SK-N-SH (cell line): ENCODE results near the gene ABCB6. TPM values are rescaled to one million over a fixed set of nuclear protein-coding genes. Genes with fewer than 3 reads are reported as not detected.

Experiments used
- CTCF ChIA-PET: fragments of 300-600, 350-600 bp; formaldehyde crosslinking; extraction: SDS; loops from one replicate; lab custom pipeline; 2021; lab: Yijun Ruan, JAX
- POLR2A ChIA-PET: fragments of 350-600 bp; sonication (Branson Sonifier 250); formaldehyde crosslinking; extraction: SDS; loops from one replicate; lab custom pipeline; 2020; ENCODE audit warnings: antibody characterized with exemption, inconsistent platforms; lab: Yijun Ruan, JAX
- DNase-seq: peaks from one replicate; pipeline ENCODE4 v3.0.0; 2012
- H2AFZ ChIP-seq: fragments of 200-600 bp; sonication (generic); 2 replicates; pipeline ENCODE4 v1.8.1; 2016; ENCODE audit warnings: antibody characterized with exemption, mild to moderate bottlenecking, low read depth
- H3F3A ChIP-seq: fragments of 200-600 bp; sonication (generic); replicated peaks from 2 replicates; pipeline ENCODE3; 2016; ENCODE audit warnings: antibody characterized with exemption, mild to moderate bottlenecking; ENCODE audit not compliant: insufficient read depth
- H3K27ac ChIP-seq, 2 experiments: fragments of 200-500 bp in 1 of 2; fragments of 200-600 bp in 1 of 2; sonication (Bioruptor generic) in 1 of 2; sonication (generic), shearing (Covaris generic) in 1 of 2; 2 replicates each; pipeline versions ENCODE4 v1.5.1 to v1.6.1; 2014 to 2016; ENCODE audit warnings: low read depth in 2 of 2, inconsistent platforms in 1 of 2, low read length in 1 of 2, mild to moderate bottlenecking in 1 of 2, mixed read lengths in 1 of 2
- H3K27me3 ChIP-seq: fragments of 200-600 bp; sonication (generic), shearing (Covaris generic); 2 replicates; pipeline ENCODE4 v1.6.1; 2016; ENCODE audit warnings: mixed run types; ENCODE audit not compliant: insufficient read depth
- H3K36me3 ChIP-seq, 2 experiments: fragments of 200-500 bp in 1 of 2; fragments of 200-600 bp in 1 of 2; sonication (Bioruptor generic) in 1 of 2; sonication (generic) in 1 of 2; replicated peaks in 1 of 2; 2 replicates each; pipeline versions ENCODE3 to v1.5.1; 2014 to 2016; ENCODE audit warnings: low read length in 1 of 2, mild to moderate bottlenecking in 1 of 2; ENCODE audit not compliant: insufficient read depth in 2 of 2, control insufficient read depth in 1 of 2
- H3K4me1 ChIP-seq, 2 experiments: fragments of 200-500 bp in 1 of 2; fragments of 200-600 bp in 1 of 2; sonication (Bioruptor generic) in 1 of 2; sonication (generic), shearing (Covaris generic) in 1 of 2; 2 replicates each; pipeline versions ENCODE4 v1.5.1 to v1.6.1; 2014 to 2016; ENCODE audit warnings: low read depth in 1 of 2, low read length in 1 of 2, mixed run types in 1 of 2; ENCODE audit not compliant: insufficient read depth in 2 of 2, control insufficient read depth in 1 of 2
- H3K4me2 ChIP-seq: fragments of 200-600 bp; sonication (generic), shearing (Covaris generic); 2 replicates; pipeline ENCODE4 v1.6.1; 2017; ENCODE audit warnings: mixed run types
- H3K4me3 ChIP-seq, 2 experiments: fragments of 200-500 bp in 1 of 2; fragments of 200-600 bp in 1 of 2; sonication (Bioruptor generic) in 1 of 2; sonication (generic), shearing (Covaris generic) in 1 of 2; 2 replicates each; pipeline versions ENCODE4 v1.5.1 to v1.8.1; 2014 to 2016; ENCODE audit warnings: low read depth in 2 of 2, inconsistent platforms in 1 of 2, low read length in 1 of 2, mild to moderate bottlenecking in 1 of 2, mixed read lengths in 1 of 2, moderate library complexity in 1 of 2
- H3K79me2 ChIP-seq: fragments of 200-600 bp; sonication (generic); 2 replicates; pipeline ENCODE4 v1.8.1; 2017; ENCODE audit warnings: mild to moderate bottlenecking; ENCODE audit not compliant: insufficient read depth
- H3K9ac ChIP-seq: fragments of 200-600 bp; sonication (generic); 2 replicates; pipeline ENCODE4 v1.6.1; 2017; ENCODE audit warnings: mixed run types
- H3K9me2 ChIP-seq: fragments of 200-600 bp; sonication (generic); 2 replicates; pipeline ENCODE4 v1.6.1; 2017; ENCODE audit warnings: mixed run types
- H3K9me3 ChIP-seq: fragments of 200-600 bp; sonication (generic); 2 replicates; pipeline ENCODE4 v1.6.1; 2017; ENCODE audit warnings: mixed run types, mild to moderate bottlenecking, moderate library complexity
- H4K20me1 ChIP-seq: fragments of 200-600 bp; sonication (generic); 2 replicates; pipeline ENCODE4 v1.6.1; 2017; ENCODE audit warnings: mild to moderate bottlenecking, mixed run types; ENCODE audit not compliant: insufficient read depth
- CHD2 ChIP-seq: fragments of 150-350 bp; IDR thresholded peaks from 2 replicates; pipeline ENCODE4 v1.6.1; 2018; ENCODE audit warnings: low read length; ENCODE audit not compliant: partially characterized antibody
- CTCF ChIP-seq: fragments of 200-600 bp; sonication (generic); IDR thresholded peaks from 2 replicates; pipeline ENCODE4 v1.6.1; 2017; ENCODE audit warnings: antibody characterized with exemption, mild to moderate bottlenecking, moderate library complexity
- ELF1 ChIP-seq: IDR thresholded peaks from 2 replicates; pipeline ENCODE4 v1.4.0; 2012
- EP300 ChIP-seq, 2 experiments: IDR thresholded peaks; 2 replicates each; pipeline versions ENCODE4 v1.4.0 to v1.6.1; 2012; ENCODE audit warnings: borderline replicate concordance in 1 of 2, low read depth in 1 of 2, low read length in 1 of 2
- FOSL2 ChIP-seq: IDR thresholded peaks from 2 replicates; pipeline ENCODE4 v1.4.0; 2012; ENCODE audit warnings: low read depth, mild to moderate bottlenecking, moderate library complexity, borderline replicate concordance
- FOXJ3 ChIP-seq: sonication (generic); formaldehyde crosslinking; IDR thresholded peaks from 2 replicates; pipeline ENCODE4 v1.5.1; 2020; ENCODE audit warnings: mild to moderate bottlenecking, missing genetic modification reagents
- FOXM1 ChIP-seq: IDR thresholded peaks from 2 replicates; pipeline ENCODE4 v1.4.0; 2012; ENCODE audit warnings: low read depth, mild to moderate bottlenecking
- GABPA ChIP-seq: IDR thresholded peaks from 2 replicates; pipeline ENCODE4 v1.4.0; 2012; ENCODE audit warnings: low read depth, mild to moderate bottlenecking
- IRF3 ChIP-seq: fragments of 150-350 bp; IDR thresholded peaks from 2 replicates; pipeline ENCODE4 v1.6.1; 2016; ENCODE audit warnings: mild to moderate bottlenecking, low read depth, low read length
- MAX ChIP-seq: IDR thresholded peaks from 2 replicates; pipeline ENCODE4 v1.4.0; 2012; ENCODE audit warnings: low read depth
- MEF2A ChIP-seq: IDR thresholded peaks from 2 replicates; pipeline ENCODE4 v1.4.0; 2012; ENCODE audit warnings: low read depth, borderline replicate concordance
- MXI1 ChIP-seq: IDR thresholded peaks from 2 replicates; pipeline ENCODE4 v1.6.1; 2012; ENCODE audit warnings: mild to moderate bottlenecking, low read depth, low read length, improper control_type of control experiment
- NFIC ChIP-seq: IDR thresholded peaks from 2 replicates; pipeline ENCODE4 v1.4.0; 2012; ENCODE audit warnings: borderline replicate concordance
- NRF1 ChIP-seq: IDR thresholded peaks from 2 replicates; pipeline ENCODE4 v1.6.1; 2012; ENCODE audit warnings: low read depth, mild to moderate bottlenecking, low read length
- PBX3 ChIP-seq: IDR thresholded peaks from 2 replicates; pipeline ENCODE4; 2012
- POLR2AphosphoS5 ChIP-seq: IDR thresholded peaks from 2 replicates; pipeline ENCODE4 v1.6.1; 2012; ENCODE audit warnings: low read depth, low read length
- RCOR1 ChIP-seq: fragments of 150-350 bp; IDR thresholded peaks from 2 replicates; pipeline ENCODE4 v1.6.1; 2017; ENCODE audit warnings: antibody characterized with exemption, low read length
- RFX5 ChIP-seq: IDR thresholded peaks from 2 replicates; pipeline ENCODE4 v1.6.1; 2012; ENCODE audit warnings: mild to moderate bottlenecking, improper control_type of control experiment, low read length
- TCF12 ChIP-seq: IDR thresholded peaks from 2 replicates; pipeline ENCODE4 v1.4.0; 2012
- TEAD4 ChIP-seq: IDR thresholded peaks from 2 replicates; pipeline ENCODE4 v1.4.0; 2012; ENCODE audit warnings: mild to moderate bottlenecking, borderline replicate concordance; ENCODE audit not compliant: insufficient read depth
- YY1 ChIP-seq: IDR thresholded peaks from 2 replicates; pipeline ENCODE4 v1.4.0; 2012; ENCODE audit warnings: low read depth, mild to moderate bottlenecking
- ZBTB33 ChIP-seq: IDR thresholded peaks from 2 replicates; pipeline ENCODE4 v1.4.0; 2012; ENCODE audit warnings: low read depth, borderline replicate concordance
- WGBS: methylation state at CpG from one replicate; pipeline ENCODE4 v1.1.6; 2017; ENCODE audit warnings: low lambda C conversion rate; 5-methylcytosine and 5-hydroxymethylcytosine counted together
- polyA plus RNA-seq, 3 experiments: library from polyadenylated mRNA; depleted of rRNA; stranded (reverse); fragments of >200 nt; gene quantifications; 2 replicates each; pipeline ENCODE4 v1.2.3, GENCODE V29; 2012

Gene ABCB6
- polyA plus RNA-seq, 1 of the 3 experiments (the other 2 are of a cell fraction) = 27.4 TPM

DNA sequence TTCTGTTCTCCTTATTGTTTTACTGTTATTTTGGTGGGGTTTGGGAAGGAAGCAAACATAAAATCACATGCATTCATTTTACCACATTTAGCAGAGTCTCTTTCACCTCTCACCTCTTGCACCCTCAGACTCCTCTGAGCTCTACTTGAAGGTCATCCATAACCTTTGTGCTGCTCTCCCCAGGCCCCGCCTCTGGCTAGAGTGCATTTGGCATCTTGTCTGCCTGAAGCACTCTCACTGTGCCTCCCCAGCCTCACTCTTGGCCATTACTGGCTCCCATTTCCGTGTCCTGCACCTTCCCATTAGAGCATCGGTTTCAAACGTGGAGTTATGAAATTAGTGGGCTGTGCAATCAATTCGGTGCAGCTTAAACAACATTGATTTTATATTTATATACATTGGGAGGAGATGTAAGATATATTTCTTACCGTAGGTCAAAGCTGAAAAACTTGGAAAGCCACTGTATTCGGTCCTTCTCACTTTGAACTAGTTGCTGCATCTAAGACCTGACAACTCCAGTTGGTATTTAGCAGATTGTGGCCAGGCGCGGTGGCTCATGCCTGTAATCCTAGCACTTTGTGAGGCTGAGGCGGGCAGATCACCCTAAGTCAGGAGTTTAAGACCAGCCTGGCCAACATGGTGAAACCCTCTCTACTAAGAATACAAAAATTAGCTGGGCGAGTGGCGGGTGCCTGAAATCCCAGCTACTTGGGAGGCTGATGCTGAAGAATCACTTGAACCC is 19.1 kb downstream of the ABCB6 start:
- no peak for TF ChIP-seq PBX3
- TF ChIP-seq MAX = no peak
- TF ChIP-seq CHD2 = no peak
- TF ChIP-seq POLR2AphosphoS5 = no peak
- no peak for TF ChIP-seq TEAD4
- TF ChIP-seq FOXJ3 = no peak
- no peak for TF ChIP-seq YY1
- TF ChIP-seq EP300 (IDR thresholded peaks at IDR 0.05; ENCODE audit: borderline replicate concordance in 1 of 2, low read depth in 1 of 2, low read length in 1 of 2) = no peak
- TF ChIP-seq FOXM1 = no peak
- TF ChIP-seq NFIC = no peak
- TF ChIP-seq NRF1 = no peak
- TF ChIP-seq ZBTB33 = no peak
- TF ChIP-seq MEF2A = no peak
- TF ChIP-seq, all 33 proteins: peak for 0
- H2AFZ ChIP-seq = no peak overlapping the region
- WGBS = 72% methylated on average over 12 of the region's 12 CpGs
- H3K9ac ChIP-seq = no peak overlapping the region
- CTCF ChIA-PET = interaction anchor here (0.6 to 1.6 kb wide), 5 partner anchors 23 to 316 kb away, joined by 3 to 9 read pairs (median 3); partner anchors contain the start of gene CNPPD1
- H3K4me3 ChIP-seq = no peak overlapping the region
- H3K9me3 ChIP-seq = no peaks in the 10 kb centered on the region
- no peaks in the 10 kb centered on the region for H3K79me2 ChIP-seq
- H3F3A ChIP-seq = no peaks in the 10 kb centered on the region
- H3K27me3 ChIP-seq = peaks cover 8% of the 10 kb centered on the region; the same call in 1 of the 2 replicates
- DNase-seq = no peak
- no peak overlapping the region for H3K4me2 ChIP-seq
- H4K20me1 ChIP-seq = no peaks in the 10 kb centered on the region
- no peaks in the 10 kb centered on the region for H3K4me1 ChIP-seq
- POLR2A ChIA-PET = no interaction called here
- H3K36me3 ChIP-seq = no peaks in the 10 kb centered on the region
- no peak overlapping the region for H3K27ac ChIP-seq
- no peaks in the 10 kb centered on the region for H3K9me2 ChIP-seq

DNA sequence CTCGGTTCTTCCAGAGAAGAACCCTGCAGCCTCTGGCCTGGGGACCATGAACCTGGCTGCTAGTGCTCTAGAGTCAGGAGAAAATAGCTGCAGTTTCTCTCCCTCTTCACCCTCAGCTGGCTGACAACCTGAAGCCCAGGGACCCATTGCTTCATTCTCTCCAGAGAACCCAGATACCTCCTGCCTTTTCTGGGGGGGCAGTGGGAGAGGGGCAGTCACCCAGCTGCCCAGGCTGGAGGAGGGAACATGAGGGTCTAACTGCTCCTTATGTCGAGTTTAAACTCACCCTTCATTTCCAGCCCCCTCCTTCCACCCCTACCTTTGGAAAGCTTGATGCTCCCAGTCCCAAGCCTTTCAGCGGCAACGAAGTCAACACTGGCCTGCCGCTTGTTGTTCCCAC is 19.8 kb downstream of the ABCB6 start:
- H2AFZ ChIP-seq = no peak overlapping the region
- no peaks in the 10 kb centered on the region for H3K4me1 ChIP-seq
- no peak overlapping the region for H3K4me2 ChIP-seq
- no peaks in the 10 kb centered on the region for H3K79me2 ChIP-seq
- H3K9me3 ChIP-seq = no peaks in the 10 kb centered on the region
- ChIA-PET POLR2A (no interaction called here), CTCF (interaction anchor here (0.6 to 1.6 kb wide), 4 partner anchors 28 to 315 kb away, joined by 3 to 9 read pairs (median 4); no protein-coding TSS in a partner anchor)
- no peaks in the 10 kb centered on the region for H4K20me1 ChIP-seq
- no peaks in the 10 kb centered on the region for H3K36me3 ChIP-seq
- no peaks in the 10 kb centered on the region for H3F3A ChIP-seq
- H3K4me3 ChIP-seq = no peak overlapping the region
- peaks cover 8% of the 10 kb centered on the region; the same call in 1 of the 2 replicates for H3K27me3 ChIP-seq
- H3K27ac ChIP-seq = no peak overlapping the region
- no peak for DNase-seq
- WGBS = 75% methylated on average over 5 of the region's 5 CpGs
- H3K9me2 ChIP-seq = no peaks in the 10 kb centered on the region
- H3K9ac ChIP-seq = no peak overlapping the region
- no peak for TF ChIP-seq MAX
- no peak for TF ChIP-seq CTCF
- TF ChIP-seq TCF12 = no peak
- TF ChIP-seq RCOR1 = no peak
- no peak for TF ChIP-seq ELF1
- no peak for TF ChIP-seq RFX5
- TF ChIP-seq EP300 (IDR thresholded peaks at IDR 0.05; ENCODE audit: borderline replicate concordance in 1 of 2, low read depth in 1 of 2, low read length in 1 of 2) = no peak
- no peak for TF ChIP-seq FOSL2
- no peak for TF ChIP-seq GABPA
- TF ChIP-seq IRF3 = no peak
- TF ChIP-seq NRF1 = no peak
- TF ChIP-seq MXI1 = no peak
- TF ChIP-seq NFIC = no peak
